ENCODE data around the gene ALKBH6. TPM values are rescaled to one million over a fixed set of nuclear protein-coding genes. Genes with fewer than 3 reads are reported as not detected.
A peak's percentile ranks its signal among the peaks of the same experiment; 100 is the strongest.

ALKBH6 gene
- total RNA-seq, 1 donor from 2014 or later, result 27.3 TPM

GRCh38 chr19:36008336-36008978 lies 5.6 kb downstream of the ALKBH6 start, which contains the start of gene SYNE4:
Gene SYNE4, minus strand, starts transcription at chr19:36008813. Its CDS starts 132 bp downstream, at chr19:36008681.
- H3K4me1 ChIP-seq (ENCODE audit: insufficient read depth, low read length), result peaks cover 11% of the 10 kb centered on the region
- no peaks in the 10 kb centered on the region for H4K20me1 ChIP-seq (ENCODE audit: insufficient read depth, low read length)
- H2AFZ ChIP-seq (ENCODE audit: low read depth, low read length), result no peak within 1 kb of the TSS
- H3K27me3 ChIP-seq (ENCODE audit: insufficient read depth, low read length), result no peaks in the 10 kb centered on the region
- peaks cover 5% of the 10 kb centered on the region for H3K79me2 ChIP-seq (ENCODE audit: insufficient read depth, low read length)
- no peak for FAIRE-seq
- H3K27me3 Mint-ChIP-seq (ENCODE audit: low read depth, unreplicated experiment), result peaks cover 8% of the 10 kb centered on the region
- TF ChIP-seq CTCF (IDR thresholded peaks at IDR 0.05; ENCODE audit: insufficient read depth, low read depth, low read length) (no peak), EZH2 (IDR thresholded peaks at IDR 0.05; ENCODE audit: insufficient read depth, low read length) (no peak)
- no peak for DNase-seq (ENCODE audit: low read depth)
- H3K9me3 Mint-ChIP-seq (ENCODE audit: unreplicated experiment), result no peaks in the 10 kb centered on the region
- H3K9ac ChIP-seq (ENCODE audit: low read length), result peak within 1 kb of the TSS; percentile 59
- H3K36me3 ChIP-seq (ENCODE audit: insufficient read depth, low read length), result no peaks in the 10 kb centered on the region
- H3K4me3 ChIP-seq (ENCODE audit: insufficient read depth, low read depth, low read length), result peak within 1 kb of the TSS; percentile 39
- H3K4me3 Mint-ChIP-seq (ENCODE audit: unreplicated experiment), result peak within 1 kb of the TSS; percentile 73
- H3K9me3 ChIP-seq (ENCODE audit: insufficient read depth, low read depth, low read length), result no peaks in the 10 kb centered on the region
- H3K36me3 Mint-ChIP-seq (ENCODE audit: low read depth, unreplicated experiment), result peaks cover 10% of the 10 kb centered on the region
- H3K4me2 ChIP-seq (ENCODE audit: low read length), result peak within 1 kb of the TSS; percentile 86
- peak within 1 kb of the TSS; percentile 47 for H3K27ac Mint-ChIP-seq (ENCODE audit: unreplicated experiment)
- no peaks in the 10 kb centered on the region for H3K4me1 Mint-ChIP-seq (ENCODE audit: low read depth, unreplicated experiment)
- H3K27ac ChIP-seq (ENCODE audit: low read depth, low read length), result no peak within 1 kb of the TSS

GRCh38 chr19:36006955-36007354 lies 7.1 kb downstream of the ALKBH6 start:
- no peaks in the 10 kb centered on the region for H3K36me3 ChIP-seq (ENCODE audit: insufficient read depth, low read length)
- H2AFZ ChIP-seq (ENCODE audit: low read depth, low read length), result no peak overlapping the region
- no peaks in the 10 kb centered on the region for H3K79me2 ChIP-seq (ENCODE audit: insufficient read depth, low read length)
- H3K27ac Mint-ChIP-seq (ENCODE audit: unreplicated experiment), result no peak overlapping the region
- H3K9me3 ChIP-seq (ENCODE audit: insufficient read depth, low read depth, low read length), result no peaks in the 10 kb centered on the region
- no peak overlapping the region for H3K27ac ChIP-seq (ENCODE audit: low read depth, low read length)
- H3K9me3 Mint-ChIP-seq (ENCODE audit: unreplicated experiment), result peaks cover 3% of the 10 kb centered on the region
- peaks cover 10% of the 10 kb centered on the region for H3K36me3 Mint-ChIP-seq (ENCODE audit: low read depth, unreplicated experiment)
- H4K20me1 ChIP-seq (ENCODE audit: insufficient read depth, low read length), result no peaks in the 10 kb centered on the region
- H3K9ac ChIP-seq (ENCODE audit: low read length), result no peak overlapping the region
- H3K27me3 ChIP-seq (ENCODE audit: insufficient read depth, low read length), result no peaks in the 10 kb centered on the region
- H3K27me3 Mint-ChIP-seq (ENCODE audit: low read depth, unreplicated experiment), result peaks cover 8% of the 10 kb centered on the region
- no peak for TF ChIP-seq EZH2 (IDR thresholded peaks at IDR 0.05; ENCODE audit: insufficient read depth, low read length)
- TF ChIP-seq CTCF (IDR thresholded peaks at IDR 0.05; ENCODE audit: insufficient read depth, low read depth, low read length), result no peak
- no peak overlapping the region for H3K4me3 Mint-ChIP-seq (ENCODE audit: unreplicated experiment)
- FAIRE-seq (no peak), DNase-seq (ENCODE audit: low read depth) (no peak)
- peaks cover 7% of the 10 kb centered on the region for H3K4me1 ChIP-seq (ENCODE audit: insufficient read depth, low read length)
- H3K4me1 Mint-ChIP-seq (ENCODE audit: low read depth, unreplicated experiment), result no peaks in the 10 kb centered on the region
- H3K4me2 ChIP-seq (ENCODE audit: low read length), result no peak overlapping the region
- no peak overlapping the region for H3K4me3 ChIP-seq (ENCODE audit: insufficient read depth, low read depth, low read length)

- DNase-seq (ENCODE audit: low read depth) (no peak), FAIRE-seq (no peak)
- no peaks in the 10 kb centered on the region for H3K36me3 Mint-ChIP-seq (ENCODE audit: low read depth, unreplicated experiment)
- peaks cover 16% of the 10 kb centered on the region for H4K20me1 ChIP-seq (ENCODE audit: insufficient read depth, low read length)
- no peak overlapping the region for H2AFZ ChIP-seq (ENCODE audit: low read depth, low read length)
- no peaks in the 10 kb centered on the region for H3K36me3 ChIP-seq (ENCODE audit: insufficient read depth, low read length)
- no peak overlapping the region for H3K27ac ChIP-seq (ENCODE audit: low read depth, low read length)
- no peaks in the 10 kb centered on the region for H3K27me3 Mint-ChIP-seq (ENCODE audit: low read depth, unreplicated experiment)
- no peaks in the 10 kb centered on the region for H3K4me1 Mint-ChIP-seq (ENCODE audit: low read depth, unreplicated experiment)
- H3K9ac ChIP-seq (ENCODE audit: low read length), result no peak overlapping the region
- no peaks in the 10 kb centered on the region for H3K9me3 ChIP-seq (ENCODE audit: insufficient read depth, low read depth, low read length)
- no peak for TF ChIP-seq EZH2 (IDR thresholded peaks at IDR 0.05; ENCODE audit: insufficient read depth, low read length)
- TF ChIP-seq CTCF (IDR thresholded peaks at IDR 0.05; ENCODE audit: insufficient read depth, low read depth, low read length), result no peak
- H3K4me2 ChIP-seq (ENCODE audit: low read length), result no peak overlapping the region
- H3K27ac Mint-ChIP-seq (ENCODE audit: unreplicated experiment), result peak overlapping the region; percentile 3
- H3K9me3 Mint-ChIP-seq (ENCODE audit: unreplicated experiment), result peaks cover 3% of the 10 kb centered on the region
- no peaks in the 10 kb centered on the region for H3K4me1 ChIP-seq (ENCODE audit: insufficient read depth, low read length)
- H3K4me3 Mint-ChIP-seq (ENCODE audit: unreplicated experiment), result no peak overlapping the region
- H3K4me3 ChIP-seq (ENCODE audit: insufficient read depth, low read depth, low read length), result no peak overlapping the region
- no peaks in the 10 kb centered on the region for H3K79me2 ChIP-seq (ENCODE audit: insufficient read depth, low read length)
- no peaks in the 10 kb centered on the region for H3K27me3 ChIP-seq (ENCODE audit: insufficient read depth, low read length)
These were observed 10.7 kb downstream of the ALKBH6 start for GRCh38 chr19:36003284-36003683.

All from astrocyte (in vitro differentiated cells and primary cell).